Measurements from ENCODE around the gene FAAH.

- TF ChIP-seq CTCF (IDR thresholded peaks at IDR 0.05; ENCODE audit: low read depth, low read length): no peak
- no peak for TF ChIP-seq POLR2A (IDR thresholded peaks at IDR 0.05; ENCODE audit: extremely low read depth, insufficient read length)
- no peak for TF ChIP-seq MAX (IDR thresholded peaks at IDR 0.05; ENCODE audit: low read depth, low read length)
- TF ChIP-seq MYC (IDR thresholded peaks at IDR 0.05; ENCODE audit: low read depth, low read length): no peak
These were observed 16.9 kb downstream of the FAAH start for GRCh38 chr1:46411010-46411405.
